ENCODE results near the gene ZCCHC12.

GRCh38 chrX:118861338-118861737 is 37.7 kb downstream of the ZCCHC12 start:
- TF ChIP-seq, protein P1, sequence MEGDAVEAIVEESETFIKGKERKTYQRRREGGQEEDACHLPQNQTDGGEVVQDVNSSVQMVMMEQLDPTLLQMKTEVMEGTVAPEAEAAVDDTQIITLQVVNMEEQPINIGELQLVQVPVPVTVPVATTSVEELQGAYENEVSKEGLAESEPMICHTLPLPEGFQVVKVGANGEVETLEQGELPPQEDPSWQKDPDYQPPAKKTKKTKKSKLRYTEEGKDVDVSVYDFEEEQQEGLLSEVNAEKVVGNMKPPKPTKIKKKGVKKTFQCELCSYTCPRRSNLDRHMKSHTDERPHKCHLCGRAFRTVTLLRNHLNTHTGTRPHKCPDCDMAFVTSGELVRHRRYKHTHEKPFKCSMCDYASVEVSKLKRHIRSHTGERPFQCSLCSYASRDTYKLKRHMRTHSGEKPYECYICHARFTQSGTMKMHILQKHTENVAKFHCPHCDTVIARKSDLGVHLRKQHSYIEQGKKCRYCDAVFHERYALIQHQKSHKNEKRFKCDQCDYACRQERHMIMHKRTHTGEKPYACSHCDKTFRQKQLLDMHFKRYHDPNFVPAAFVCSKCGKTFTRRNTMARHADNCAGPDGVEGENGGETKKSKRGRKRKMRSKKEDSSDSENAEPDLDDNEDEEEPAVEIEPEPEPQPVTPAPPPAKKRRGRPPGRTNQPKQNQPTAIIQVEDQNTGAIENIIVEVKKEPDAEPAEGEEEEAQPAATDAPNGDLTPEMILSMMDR (IDR thresholded peaks at IDR 0.05): no peak
- TF ChIP-seq EP300 (IDR thresholded peaks at IDR 0.05): no peak
- TF ChIP-seq POLR2A (IDR thresholded peaks at IDR 0.05): no peak
